HepG2 (cell line): ENCODE measurements around the gene BPIFB4. TPM values are rescaled to one million over a fixed set of nuclear protein-coding genes. Genes with fewer than 3 reads are reported as not detected.

ENCODE experiments used
- ATAC-seq: fragments of 200-7000 bp; cut with Tn5 transposase; 3 replicates; pipeline ENCODE4 v1.9.1; 2020; ENCODE audit warnings: mild to moderate bottlenecking, moderate library complexity
- Bru-seq: library from RNA; stranded (reverse); fragments of 400-500 nt; gene quantifications from one replicate; lab custom pipeline; 2021; lab: Mats Ljungman, UMichigan
- BruChase-seq, 2 experiments: library from RNA; stranded (reverse); fragments of 400-500 nt; gene quantifications; one replicate each; lab custom pipeline; 2021; lab: Mats Ljungman, UMichigan
- BruUV-seq: library from RNA; stranded (reverse); fragments of 400-500 nt; replicated peaks from 2 replicates; lab custom pipeline; 2021; lab: Mats Ljungman, UMichigan
- CTCF ChIA-PET: fragments of 300-600 bp; formaldehyde crosslinking; extraction: SDS; loops from one replicate; lab custom pipeline; 2021; ENCODE audit warnings: low total read pairs, inconsistent platforms, low intra/inter-chr PET ratio; lab: Yijun Ruan, JAX
- POLR2A ChIA-PET: fragments of 350-600 bp; sonication (Branson Sonifier 250); formaldehyde crosslinking; loops from one replicate; lab custom pipeline; 2020; ENCODE audit warnings: antibody characterized with exemption, inconsistent platforms; lab: Yijun Ruan, JAX
- DNase-seq: peaks from one replicate; pipeline ENCODE4 v3.0.0-alpha.2; 2015; ENCODE audit warnings: low spot score
- FAIRE-seq: peaks from 3 replicates; lab custom pipeline; 2011; peaks lifted over from hg19 to GRCh38; lab: Jason Lieb, UNC
- H2AFZ ChIP-seq: one replicate; pipeline ENCODE4 v1.6.1; 2011; ENCODE audit warnings: low read length, inconsistent platforms
- H3K27ac ChIP-seq: fragments of 300-600 bp; 3 replicates; pipeline ENCODE4 v1.8.0; 2011; ENCODE audit warnings: mixed run types, mild to moderate bottlenecking, mixed read lengths, low read length, inconsistent platforms; ENCODE audit not compliant: insufficient read depth; ENCODE audit errors: extremely low read length
- H3K27me3 ChIP-seq, 2 experiments: fragments of 200-600 bp in 1 of 2; 2 replicates in 1 of 2; 3 replicates in 1 of 2; pipeline versions ENCODE4 v1.6.0 to v1.8.0; 2011; ENCODE audit warnings: low read length in 2 of 2, mild to moderate bottlenecking in 2 of 2, moderate library complexity in 2 of 2, inconsistent platforms in 1 of 2; ENCODE audit not compliant: insufficient read depth in 2 of 2, control insufficient read depth in 1 of 2
- H3K36me3 ChIP-seq, 2 experiments: fragments of 200-600 bp in 1 of 2; replicated peaks in 1 of 2; 2 replicates in 1 of 2; 3 replicates in 1 of 2; pipeline versions ENCODE4 v1.5.1 to v1.8.0; 2011; ENCODE audit warnings: low read length in 2 of 2, inconsistent platforms in 1 of 2; ENCODE audit not compliant: insufficient read depth in 2 of 2, control insufficient read depth in 1 of 2
- H3K4me1 ChIP-seq: 2 replicates; pipeline ENCODE4 v1.5.1; 2012; ENCODE audit warnings: low read length, inconsistent platforms; ENCODE audit not compliant: insufficient read depth
- H3K4me2 ChIP-seq: 2 replicates; pipeline ENCODE4 v1.6.0; 2011; ENCODE audit warnings: low read depth, low read length, inconsistent platforms
- H3K4me3 ChIP-seq, 3 experiments: fragments of 200-600 bp in 1 of 3; sonication (generic), shearing (Covaris generic) in 1 of 3; replicated peaks in 1 of 3; 2 replicates each; pipeline ENCODE4 v1.5.1; 2011 to 2016; ENCODE audit warnings: low read length in 3 of 3, inconsistent platforms in 2 of 3, low read depth in 2 of 3, mild to moderate bottlenecking in 2 of 3, control low read depth in 1 of 3, mixed read lengths in 1 of 3; ENCODE audit not compliant: insufficient read depth in 1 of 3
- H3K79me2 ChIP-seq: one replicate; pipeline ENCODE4 v1.6.1; 2011; ENCODE audit warnings: low read length, inconsistent platforms; ENCODE audit not compliant: insufficient read depth
- H3K9ac ChIP-seq: 2 replicates; pipeline ENCODE4 v1.6.0; 2011; ENCODE audit warnings: mild to moderate bottlenecking, low read depth, low read length, inconsistent platforms; ENCODE audit not compliant: insufficient read depth
- H3K9me3 ChIP-seq: 2 replicates; pipeline ENCODE4 v1.5.1; 2012; ENCODE audit warnings: mild to moderate bottlenecking, low read length
- H4K20me1 ChIP-seq: 2 replicates; pipeline ENCODE4 v1.6.0; 2011; ENCODE audit warnings: inconsistent platforms, mild to moderate bottlenecking, low read length, moderate library complexity; ENCODE audit not compliant: insufficient read depth
- EEA1 ChIP-seq: sonication (generic); formaldehyde crosslinking; IDR thresholded peaks from 2 replicates; pipeline ENCODE4 v1.5.1; 2020; ENCODE audit warnings: mild to moderate bottlenecking, missing genetic modification reagents, borderline replicate concordance
- NFKBIZ ChIP-seq: IDR thresholded peaks from 2 replicates; pipeline ENCODE4 v1.6.1; 2018; ENCODE audit warnings: missing genetic modification reagents, missing compliant biosample characterization
- ZBTB44 ChIP-seq: sonication (generic); formaldehyde crosslinking; IDR thresholded peaks from 2 replicates; pipeline ENCODE4 v1.4.0; 2020; ENCODE audit warnings: missing genetic modification reagents
- ZFY ChIP-seq: sonication (generic); formaldehyde crosslinking; IDR thresholded peaks from 2 replicates; pipeline ENCODE4 v1.4.0; 2020; ENCODE audit warnings: missing genetic modification reagents
- ZNF432 ChIP-seq: sonication (generic); formaldehyde crosslinking; IDR thresholded peaks from 2 replicates; pipeline ENCODE4 v1.5.0; 2020; ENCODE audit warnings: missing genetic modification reagents, mild to moderate bottlenecking, borderline replicate concordance
- ZNF644 ChIP-seq: IDR thresholded peaks from 2 replicates; pipeline ENCODE4 v1.6.1; 2016; ENCODE audit warnings: low read depth
- ZNF7 ChIP-seq: IDR thresholded peaks from 2 replicates; pipeline ENCODE4 v1.6.1; 2016; ENCODE audit warnings: missing biosample characterization, missing genetic modification reagents
- WGBS: methylation state at CpG from one replicate; pipeline ENCODE4 v1.1.6; 2017; ENCODE audit warnings: low lambda C conversion rate; 5-methylcytosine and 5-hydroxymethylcytosine counted together
- in situ Hi-C: cut with HindIII; loops from 2 replicates; pipeline ENCODE4 v1.10.0; 2017; ENCODE audit warnings: low pct_unique_long_range_greater_than_20kb; ENCODE audit not compliant: extremely low pct_ligation_motif_present
- intact Hi-C: fragments of 100-400 bp; cut with micrococcal nuclease; formaldehyde crosslinking; loops from one replicate; pipeline ENCODE4 v1.10.0; 2022; ENCODE audit not compliant: unreplicated experiment
- long read RNA-seq, 2 experiments: library from RNA in 1 of 2; library from polyadenylated mRNA in 1 of 2; stranded (forward) in 1 of 2; unstranded in 1 of 2; transcript quantifications; one replicate each; pipeline ENCODE4 v2.0.0, GENCODE V29; 2019 to 2022
- polyA minus RNA-seq, 3 experiments: library from RNA; depleted of rRNA, polyadenylated mRNA; stranded (reverse); fragments of >200 nt; gene quantifications; 2 replicates each; pipeline ENCODE4 v1.2.3, GENCODE V29; 2011; ENCODE audit warnings: low replicate concordance in 1 of 3
- polyA plus RNA-seq, 8 experiments: library from polyadenylated mRNA; depleted of rRNA in 3 of 8; stranded (reverse) in 7 of 8; unstranded in 1 of 8; fragments of >200 nt; fragmentation: Illumina TruSeq in 4 of 8; extraction: Trizol in 4 of 8; gene quantifications; 2 replicates each; pipeline versions ENCODE4 v1.2.1 to v1.2.3, GENCODE V29; 2011 to 2016; ENCODE audit warnings: low read depth in 4 of 8, missing spikeins in 1 of 8, mixed read lengths in 1 of 8; ENCODE audit not compliant: insufficient read depth in 1 of 8
- total RNA-seq, 5 experiments: library from RNA; depleted of rRNA; stranded (reverse); fragments of >200 nt; fragmentation: Illumina TruSeq; extraction: Trizol; gene quantifications; 2 replicates each; pipeline ENCODE4 v1.2.3, GENCODE V29; 2016; ENCODE audit warnings: low read depth in 1 of 5
- TF ChIP-seq, protein P1 (sequence below): sonication (generic); formaldehyde crosslinking; conservative IDR thresholded peaks from 2 replicates; pipeline ENCODE4 v1.4.0; 2020; ENCODE audit warnings: mild to moderate bottlenecking, missing genetic modification reagents, moderate library complexity

Gene BPIFB4
- total RNA-seq (2016; rRNA removed; fragmentation: Illumina TruSeq; extraction: Trizol) (not detected in 2 replicates), polyA plus RNA-seq (2011; rRNA removed) (0.09 and 0.13 TPM in 2 replicates), polyA minus RNA-seq (2011; rRNA and poly(A)+ RNA removed; ENCODE audit: low replicate concordance) (not detected in 2 replicates), Bru-seq, nascent RNA (percentile 4 among the genes with signal in this experiment), BruChase-seq, experiment 1, labeled RNA remaining after a 6-hour chase (percentile 12 among the genes with signal in this experiment), BruChase-seq, experiment 2, labeled RNA remaining after a 2-hour chase (not detected)
- not detected in 2 replicates for total RNA-seq (2016; cell fraction: cytosol; rRNA removed; fragmentation: Illumina TruSeq; extraction: Trizol; ENCODE audit: low read depth)
- total RNA-seq (2016; cell fraction: insoluble cytoplasmic fraction; rRNA removed; fragmentation: Illumina TruSeq; extraction: Trizol) = not detected in 2 replicates
- total RNA-seq (2016; cell fraction: membrane; rRNA removed; fragmentation: Illumina TruSeq; extraction: Trizol) = not detected in 2 replicates
- not detected in 2 replicates for total RNA-seq (2016; cell fraction: nucleus; rRNA removed; fragmentation: Illumina TruSeq; extraction: Trizol)
- polyA plus RNA-seq (2011; cell fraction: cytosol; rRNA removed) = 0.06 and 0.07 TPM in 2 replicates
- polyA plus RNA-seq (2011; cell fraction: nucleus; rRNA removed) = 0.32 and 0.36 TPM in 2 replicates
- polyA plus RNA-seq (2012) = not detected in 2 replicates
- not detected in 2 replicates for polyA plus RNA-seq (2016; cell fraction: cytosol; fragmentation: Illumina TruSeq; extraction: Trizol; ENCODE audit: low read depth)
- polyA plus RNA-seq (2016; cell fraction: insoluble cytoplasmic fraction; fragmentation: Illumina TruSeq; extraction: Trizol; ENCODE audit: low read depth) = not detected in 2 replicates
- polyA plus RNA-seq (2016; cell fraction: membrane; fragmentation: Illumina TruSeq; extraction: Trizol; ENCODE audit: low read depth) = not detected in 2 replicates
- polyA plus RNA-seq (2016; cell fraction: nucleus; fragmentation: Illumina TruSeq; extraction: Trizol; ENCODE audit: insufficient read depth, low read depth) = not detected in 2 replicates
- not detected in 2 replicates for polyA minus RNA-seq (2011; cell fraction: cytosol; rRNA and poly(A)+ RNA removed)
- polyA minus RNA-seq (2011; cell fraction: nucleus; rRNA and poly(A)+ RNA removed) = not detected in 2 replicates
- long read RNA-seq, experiment 1 = 0 reads
- long read RNA-seq, experiment 2 = 0 reads

- in situ Hi-C loops (no loop called here), intact Hi-C loops (loop anchor here (5.0 kb wide), 1 partner anchor 177 kb away; no protein-coding TSS in a partner anchor)
- H3K4me1 ChIP-seq = no peaks in the 10 kb centered on the region
- ATAC-seq (no peak), FAIRE-seq (no peak), DNase-seq (no peak)
- no peak within 1 kb of the TSS for H3K27ac ChIP-seq
- no TSS peak for BruUV-seq
- peaks cover 0 to 16% of the 10 kb centered on the region in 2 experiments; a peak in 3 of 5 replicates for H3K27me3 ChIP-seq
- ChIA-PET CTCF (no interaction called here), POLR2A (no interaction called here)
- no peak within 1 kb of the TSS for H2AFZ ChIP-seq
- TF ChIP-seq EEA1 (CRISPR knock-in tag) (no peak), ZBTB44 (CRISPR knock-in tag) (no peak), ZNF432 (CRISPR knock-in tag) (no peak), ZNF644 (CRISPR knock-in tag) (no peak), NFKBIZ (no peak), ZFY (CRISPR knock-in tag) (no peak), ZNF7 (CRISPR knock-in tag) (no peak)
- TF ChIP-seq, protein P1, sequence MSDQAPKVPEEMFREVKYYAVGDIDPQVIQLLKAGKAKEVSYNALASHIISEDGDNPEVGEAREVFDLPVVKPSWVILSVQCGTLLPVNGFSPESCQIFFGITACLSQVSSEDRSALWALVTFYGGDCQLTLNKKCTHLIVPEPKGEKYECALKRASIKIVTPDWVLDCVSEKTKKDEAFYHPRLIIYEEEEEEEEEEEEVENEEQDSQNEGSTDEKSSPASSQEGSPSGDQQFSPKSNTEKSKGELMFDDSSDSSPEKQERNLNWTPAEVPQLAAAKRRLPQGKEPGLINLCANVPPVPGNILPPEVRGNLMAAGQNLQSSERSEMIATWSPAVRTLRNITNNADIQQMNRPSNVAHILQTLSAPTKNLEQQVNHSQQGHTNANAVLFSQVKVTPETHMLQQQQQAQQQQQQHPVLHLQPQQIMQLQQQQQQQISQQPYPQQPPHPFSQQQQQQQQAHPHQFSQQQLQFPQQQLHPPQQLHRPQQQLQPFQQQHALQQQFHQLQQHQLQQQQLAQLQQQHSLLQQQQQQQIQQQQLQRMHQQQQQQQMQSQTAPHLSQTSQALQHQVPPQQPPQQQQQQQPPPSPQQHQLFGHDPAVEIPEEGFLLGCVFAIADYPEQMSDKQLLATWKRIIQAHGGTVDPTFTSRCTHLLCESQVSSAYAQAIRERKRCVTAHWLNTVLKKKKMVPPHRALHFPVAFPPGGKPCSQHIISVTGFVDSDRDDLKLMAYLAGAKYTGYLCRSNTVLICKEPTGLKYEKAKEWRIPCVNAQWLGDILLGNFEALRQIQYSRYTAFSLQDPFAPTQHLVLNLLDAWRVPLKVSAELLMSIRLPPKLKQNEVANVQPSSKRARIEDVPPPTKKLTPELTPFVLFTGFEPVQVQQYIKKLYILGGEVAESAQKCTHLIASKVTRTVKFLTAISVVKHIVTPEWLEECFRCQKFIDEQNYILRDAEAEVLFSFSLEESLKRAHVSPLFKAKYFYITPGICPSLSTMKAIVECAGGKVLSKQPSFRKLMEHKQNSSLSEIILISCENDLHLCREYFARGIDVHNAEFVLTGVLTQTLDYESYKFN (CRISPR knock-in tag) = no peak
- H3K4me3 ChIP-seq = no peak within 1 kb of the TSS
- no peak within 1 kb of the TSS for H3K9ac ChIP-seq
- no peaks in the 10 kb centered on the region for H4K20me1 ChIP-seq
- no peaks in the 10 kb centered on the region for H3K36me3 ChIP-seq
- H3K9me3 ChIP-seq = no peaks in the 10 kb centered on the region
- WGBS = 32% methylated on average over 2 of the region's 2 CpGs
- H3K4me2 ChIP-seq = no peak within 1 kb of the TSS
- no peaks in the 10 kb centered on the region for H3K79me2 ChIP-seq
Measured at GRCh38 chr20:33079259-33079658, at the start of gene BPIFB4. BPIFB4 (plus strand) TSS chr20:33079643; CDS start chr20:33081527, 1,884 bp downstream.
